ENCODE data around the gene TBXAS1. TPM values are rescaled to one million over a fixed set of nuclear protein-coding genes. Genes with fewer than 3 reads are reported as not detected.

The TBXAS1 gene
- polyA plus RNA-seq, 2 of the 4 experiments (the other 2 are of a cell fraction) = 8.8 to 11.6 TPM

DNA sequence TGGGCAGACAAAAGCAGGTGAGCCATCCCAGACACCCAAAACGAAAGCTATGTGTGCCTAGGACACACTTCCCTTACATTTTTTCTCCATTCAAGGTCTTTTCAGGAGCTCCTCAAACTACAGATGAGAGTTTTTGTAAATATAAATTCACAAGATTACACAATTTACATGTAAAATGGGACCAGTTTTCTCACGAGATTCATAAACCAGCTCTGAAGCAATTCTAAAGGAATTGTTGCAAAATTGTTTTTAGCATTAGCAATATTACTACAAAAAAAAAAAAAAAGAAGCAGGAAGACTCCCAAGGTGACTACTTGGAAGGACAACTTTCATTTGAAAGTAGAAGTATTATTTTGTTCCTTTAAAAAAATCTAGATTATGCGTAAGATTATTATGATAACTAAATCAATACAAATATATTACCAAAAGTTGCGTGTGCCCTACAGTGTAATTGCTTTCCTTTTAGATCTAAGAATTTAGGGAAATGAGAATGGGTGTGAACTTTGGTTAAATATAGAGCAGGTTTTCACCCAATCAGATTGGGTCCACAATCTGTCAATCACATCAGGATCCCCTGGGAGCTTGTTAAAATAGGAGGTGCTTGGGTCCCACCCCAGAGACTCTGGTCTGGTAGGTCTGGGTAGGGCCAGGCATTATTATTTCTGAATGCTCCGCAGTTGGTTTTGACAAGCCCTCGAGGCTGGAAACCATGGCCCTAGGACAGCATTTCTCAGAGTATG, 72.2 kb downstream of the TBXAS1 start:
- ChIA-PET CTCF (interaction anchor here (1.2 to 1.7 kb wide), 2 partner anchors 102 to 104 kb away, joined by 3 to 4 read pairs; no protein-coding TSS in a partner anchor), POLR2A (no interaction called here)
- Histone ChIP-seq H3K4me2 (no peak overlapping the region), H3K4me3 (no peak overlapping the region), H3K27ac (no peak overlapping the region), H3K9me3 (peaks cover 1% of the 10 kb centered on the region; the same call in 1 of the 3 replicates), H3K4me1 (no peaks in the 10 kb centered on the region)
- 77% methylated on average over 6 of the region's 6 CpGs for WGBS (ENCODE audit: missing lambda C conversion rate)
- DNase-seq (ENCODE audit: low read depth in 1 of 2, low spot score in 1 of 2) = no peak
- no peak for TF ChIP-seq EHF (CRISPR knock-in tag; IDR thresholded peaks at IDR 0.05)
- TF ChIP-seq NR3C1 (IDR thresholded peaks at IDR 0.05) = no peak
- TF ChIP-seq, protein P1, sequence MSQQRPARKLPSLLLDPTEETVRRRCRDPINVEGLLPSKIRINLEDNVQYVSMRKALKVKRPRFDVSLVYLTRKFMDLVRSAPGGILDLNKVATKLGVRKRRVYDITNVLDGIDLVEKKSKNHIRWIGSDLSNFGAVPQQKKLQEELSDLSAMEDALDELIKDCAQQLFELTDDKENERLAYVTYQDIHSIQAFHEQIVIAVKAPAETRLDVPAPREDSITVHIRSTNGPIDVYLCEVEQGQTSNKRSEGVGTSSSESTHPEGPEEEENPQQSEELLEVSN (IDR thresholded peaks at IDR 0.05; ENCODE audit: borderline replicate concordance, low read depth) = no peak
- TF ChIP-seq TFCP2L1 (CRISPR knock-in tag; IDR thresholded peaks at IDR 0.05) = no peak
- TF ChIP-seq, protein P2, sequence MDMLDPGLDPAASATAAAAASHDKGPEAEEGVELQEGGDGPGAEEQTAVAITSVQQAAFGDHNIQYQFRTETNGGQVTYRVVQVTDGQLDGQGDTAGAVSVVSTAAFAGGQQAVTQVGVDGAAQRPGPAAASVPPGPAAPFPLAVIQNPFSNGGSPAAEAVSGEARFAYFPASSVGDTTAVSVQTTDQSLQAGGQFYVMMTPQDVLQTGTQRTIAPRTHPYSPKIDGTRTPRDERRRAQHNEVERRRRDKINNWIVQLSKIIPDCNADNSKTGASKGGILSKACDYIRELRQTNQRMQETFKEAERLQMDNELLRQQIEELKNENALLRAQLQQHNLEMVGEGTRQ (IDR thresholded peaks at IDR 0.05) = no peak
- no peak for TF ChIP-seq EHMT2 (IDR thresholded peaks at IDR 0.05; ENCODE audit: low read depth)
- no peak for TF ChIP-seq MYC (IDR thresholded peaks at IDR 0.05; ENCODE audit: borderline replicate concordance, low read length)
- TF ChIP-seq, protein P3, sequence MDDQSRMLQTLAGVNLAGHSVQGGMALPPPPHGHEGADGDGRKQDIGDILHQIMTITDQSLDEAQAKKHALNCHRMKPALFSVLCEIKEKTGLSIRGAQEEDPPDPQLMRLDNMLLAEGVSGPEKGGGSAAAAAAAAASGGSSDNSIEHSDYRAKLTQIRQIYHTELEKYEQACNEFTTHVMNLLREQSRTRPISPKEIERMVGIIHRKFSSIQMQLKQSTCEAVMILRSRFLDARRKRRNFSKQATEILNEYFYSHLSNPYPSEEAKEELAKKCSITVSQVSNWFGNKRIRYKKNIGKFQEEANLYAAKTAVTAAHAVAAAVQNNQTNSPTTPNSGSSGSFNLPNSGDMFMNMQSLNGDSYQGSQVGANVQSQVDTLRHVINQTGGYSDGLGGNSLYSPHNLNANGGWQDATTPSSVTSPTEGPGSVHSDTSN (IDR thresholded peaks at IDR 0.05) = no peak
- TF ChIP-seq, protein P4, sequence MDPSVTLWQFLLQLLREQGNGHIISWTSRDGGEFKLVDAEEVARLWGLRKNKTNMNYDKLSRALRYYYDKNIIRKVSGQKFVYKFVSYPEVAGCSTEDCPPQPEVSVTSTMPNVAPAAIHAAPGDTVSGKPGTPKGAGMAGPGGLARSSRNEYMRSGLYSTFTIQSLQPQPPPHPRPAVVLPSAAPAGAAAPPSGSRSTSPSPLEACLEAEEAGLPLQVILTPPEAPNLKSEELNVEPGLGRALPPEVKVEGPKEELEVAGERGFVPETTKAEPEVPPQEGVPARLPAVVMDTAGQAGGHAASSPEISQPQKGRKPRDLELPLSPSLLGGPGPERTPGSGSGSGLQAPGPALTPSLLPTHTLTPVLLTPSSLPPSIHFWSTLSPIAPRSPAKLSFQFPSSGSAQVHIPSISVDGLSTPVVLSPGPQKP (IDR thresholded peaks at IDR 0.05; ENCODE audit: low read depth, low read length) = no peak
- no peak for TF ChIP-seq HOXB5 (CRISPR knock-in tag; IDR thresholded peaks at IDR 0.05)
- TF ChIP-seq HDAC2 (IDR thresholded peaks at IDR 0.05) = no peak
- TF ChIP-seq HOXA7 (CRISPR knock-in tag; IDR thresholded peaks at IDR 0.05) = no peak
- TF ChIP-seq NPAS2 (CRISPR knock-in tag; IDR thresholded peaks at IDR 0.05; ENCODE audit: borderline replicate concordance) = no peak
- TF ChIP-seq, protein P5, sequence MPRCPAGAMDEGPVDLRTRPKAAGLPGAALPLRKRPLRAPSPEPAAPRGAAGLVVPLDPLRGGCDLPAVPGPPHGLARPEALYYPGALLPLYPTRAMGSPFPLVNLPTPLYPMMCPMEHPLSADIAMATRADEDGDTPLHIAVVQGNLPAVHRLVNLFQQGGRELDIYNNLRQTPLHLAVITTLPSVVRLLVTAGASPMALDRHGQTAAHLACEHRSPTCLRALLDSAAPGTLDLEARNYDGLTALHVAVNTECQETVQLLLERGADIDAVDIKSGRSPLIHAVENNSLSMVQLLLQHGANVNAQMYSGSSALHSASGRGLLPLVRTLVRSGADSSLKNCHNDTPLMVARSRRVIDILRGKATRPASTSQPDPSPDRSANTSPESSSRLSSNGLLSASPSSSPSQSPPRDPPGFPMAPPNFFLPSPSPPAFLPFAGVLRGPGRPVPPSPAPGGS (IDR thresholded peaks at IDR 0.05) = no peak
- TF ChIP-seq, protein P6, sequence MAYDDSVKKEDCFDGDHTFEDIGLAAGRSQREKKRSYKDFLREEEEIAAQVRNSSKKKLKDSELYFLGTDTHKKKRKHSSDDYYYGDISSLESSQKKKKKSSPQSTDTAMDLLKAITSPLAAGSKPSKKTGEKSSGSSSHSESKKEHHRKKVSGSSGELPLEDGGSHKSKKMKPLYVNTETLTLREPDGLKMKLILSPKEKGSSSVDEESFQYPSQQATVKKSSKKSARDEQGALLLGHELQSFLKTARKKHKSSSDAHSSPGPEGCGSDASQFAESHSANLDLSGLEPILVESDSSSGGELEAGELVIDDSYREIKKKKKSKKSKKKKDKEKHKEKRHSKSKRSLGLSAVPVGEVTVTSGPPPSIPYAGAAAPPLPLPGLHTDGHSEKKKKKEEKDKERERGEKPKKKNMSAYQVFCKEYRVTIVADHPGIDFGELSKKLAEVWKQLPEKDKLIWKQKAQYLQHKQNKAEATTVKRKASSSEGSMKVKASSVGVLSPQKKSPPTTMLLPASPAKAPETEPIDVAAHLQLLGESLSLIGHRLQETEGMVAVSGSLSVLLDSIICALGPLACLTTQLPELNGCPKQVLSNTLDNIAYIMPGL (CRISPR knock-in tag; IDR thresholded peaks at IDR 0.05; ENCODE audit: borderline replicate concordance) = no peak
- TF ChIP-seq RCOR1 (IDR thresholded peaks at IDR 0.05; ENCODE audit: low read depth, low read length) = no peak
- no peak for TF ChIP-seq ZSCAN20 (CRISPR knock-in tag; IDR thresholded peaks at IDR 0.05)
- FAIRE-seq = no peak
- ATAC-seq = no peak

DNA sequence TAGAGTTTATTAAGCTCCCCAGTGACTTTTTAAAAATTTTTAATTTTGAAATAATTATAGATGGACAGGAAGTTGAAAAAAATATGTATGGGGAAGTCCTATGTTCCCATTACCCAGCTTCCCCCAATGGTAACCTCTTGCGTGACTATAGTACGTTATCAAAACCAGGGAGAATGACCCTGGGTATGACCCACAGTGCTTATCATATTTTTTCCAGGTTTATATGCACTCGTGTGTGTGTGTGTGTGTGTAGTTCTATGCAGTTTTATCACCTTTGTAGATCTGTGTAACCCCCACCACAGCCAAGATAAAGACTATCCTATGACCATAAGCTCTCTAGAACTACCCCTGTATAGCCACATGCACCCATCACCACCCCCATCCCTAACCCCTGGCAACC, 72.8 kb downstream of the TBXAS1 start:
- DNase-seq (ENCODE audit: low read depth in 1 of 2, low spot score in 1 of 2) (no peak), FAIRE-seq (no peak), ATAC-seq (no peak)
- Histone ChIP-seq H3K27ac (no peak overlapping the region), H3K4me3 (no peak overlapping the region), H3K4me1 (no peaks in the 10 kb centered on the region), H3K4me2 (no peak overlapping the region), H3K9me3 (peaks cover 6% of the 10 kb centered on the region; the same call in 2 of the 3 replicates)
- WGBS (ENCODE audit: missing lambda C conversion rate) = 89% methylated on average over 3 of the region's 3 CpGs
- TF ChIP-seq, protein P3 (IDR thresholded peaks at IDR 0.05) = no peak
- TF ChIP-seq RCOR1 (IDR thresholded peaks at IDR 0.05; ENCODE audit: low read depth, low read length) = no peak
- TF ChIP-seq CHD2 (IDR thresholded peaks at IDR 0.05; ENCODE audit: low read length, partially characterized antibody) = no peak
- TF ChIP-seq RFX5 (IDR thresholded peaks at IDR 0.05) = no peak
- TF ChIP-seq ZSCAN20 (CRISPR knock-in tag; IDR thresholded peaks at IDR 0.05) = no peak
- TF ChIP-seq TFCP2L1 (CRISPR knock-in tag; IDR thresholded peaks at IDR 0.05) = no peak
- TF ChIP-seq, protein P7, sequence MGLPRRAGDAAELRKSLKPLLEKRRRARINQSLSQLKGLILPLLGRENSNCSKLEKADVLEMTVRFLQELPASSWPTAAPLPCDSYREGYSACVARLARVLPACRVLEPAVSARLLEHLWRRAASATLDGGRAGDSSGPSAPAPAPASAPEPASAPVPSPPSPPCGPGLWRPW (IDR thresholded peaks at IDR 0.05) = no peak
- TF ChIP-seq EP300 (IDR thresholded peaks at IDR 0.05) = no peak
- TF ChIP-seq FOSL2 (IDR thresholded peaks at IDR 0.05) = no peak
- TF ChIP-seq FOSL2 (CRISPR knock-in tag; IDR thresholded peaks at IDR 0.05) = no peak
- no peak for TF ChIP-seq FOXS1 (CRISPR knock-in tag; IDR thresholded peaks at IDR 0.05)
- no peak for TF ChIP-seq MYC (IDR thresholded peaks at IDR 0.05; ENCODE audit: borderline replicate concordance, low read length)
- ChIA-PET POLR2A (no interaction called here), CTCF (interaction anchor here (1.0 to 1.7 kb wide), 4 partner anchors 11 to 101 kb away, joined by 3 to 4 read pairs (median 4); no protein-coding TSS in a partner anchor)
